Measurements from ENCODE around the gene CAPN13.

Gene CAPN13

GRCh38 chr2:30684516-30684915 is 122.7 kb downstream of the CAPN13 start:
- H3K27me3 ChIP-seq (replicated peaks; ENCODE audit: control insufficient read depth, insufficient read depth, low read length, poor library complexity, severe bottlenecking): no peaks in the 10 kb centered on the region
- no peaks in the 10 kb centered on the region for H3K4me1 ChIP-seq (ENCODE audit: control insufficient read depth, insufficient read depth, low read length, poor library complexity, severe bottlenecking)
- H3K4me3 ChIP-seq (ENCODE audit: insufficient read depth, low read depth, low read length, poor library complexity, severe bottlenecking): no peak overlapping the region
- H3K27ac ChIP-seq (ENCODE audit: insufficient read depth, low read length, poor library complexity, severe bottlenecking): no peak overlapping the region
- DNase-seq: no peak
- H3K9me3 ChIP-seq (ENCODE audit: control insufficient read depth, low read length): no peaks in the 10 kb centered on the region
- no peaks in the 10 kb centered on the region for H3K36me3 ChIP-seq (ENCODE audit: control insufficient read depth, insufficient read depth, low read length)

DNA sequence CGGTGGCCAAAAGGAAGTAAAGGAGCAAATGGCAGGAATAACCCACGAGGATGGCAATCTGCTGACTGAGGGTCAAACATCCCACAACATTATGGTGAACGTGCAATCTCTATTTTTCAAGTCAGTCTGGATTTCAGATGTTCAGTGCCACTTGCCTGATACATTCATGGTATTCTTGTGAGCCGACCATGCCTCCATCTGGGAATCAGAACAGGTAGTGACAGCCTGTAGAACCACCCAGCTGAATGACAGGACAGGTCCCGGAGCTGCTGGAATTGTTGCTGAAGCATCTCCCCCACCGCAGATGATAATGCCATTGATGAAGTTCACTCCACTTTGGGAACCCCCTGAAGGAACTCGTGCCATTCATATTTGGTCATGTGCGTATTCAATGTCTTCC is 123.2 kb downstream of the CAPN13 start:
- no peak overlapping the region for H3K27ac ChIP-seq (ENCODE audit: insufficient read depth, low read length, poor library complexity, severe bottlenecking)
- no peak overlapping the region for H3K4me3 ChIP-seq (ENCODE audit: insufficient read depth, low read depth, low read length, poor library complexity, severe bottlenecking)
- DNase-seq: no peak
- H3K4me1 ChIP-seq (ENCODE audit: control insufficient read depth, insufficient read depth, low read length, poor library complexity, severe bottlenecking): no peaks in the 10 kb centered on the region
- no peaks in the 10 kb centered on the region for H3K9me3 ChIP-seq (ENCODE audit: control insufficient read depth, low read length)
- no peaks in the 10 kb centered on the region for H3K36me3 ChIP-seq (ENCODE audit: control insufficient read depth, insufficient read depth, low read length)
- H3K27me3 ChIP-seq (replicated peaks; ENCODE audit: control insufficient read depth, insufficient read depth, low read length, poor library complexity, severe bottlenecking): no peaks in the 10 kb centered on the region

GRCh38 chr2:30683236-30683956 is 123.8 kb downstream of the CAPN13 start:
- Histone ChIP-seq H3K27me3 (replicated peaks; ENCODE audit: control insufficient read depth, insufficient read depth, low read length, poor library complexity, severe bottlenecking) (no peaks in the 10 kb centered on the region), H3K9me3 (ENCODE audit: control insufficient read depth, low read length) (no peaks in the 10 kb centered on the region), H3K4me1 (ENCODE audit: control insufficient read depth, insufficient read depth, low read length, poor library complexity, severe bottlenecking) (no peaks in the 10 kb centered on the region), H3K36me3 (ENCODE audit: control insufficient read depth, insufficient read depth, low read length) (no peaks in the 10 kb centered on the region), H3K27ac (ENCODE audit: insufficient read depth, low read length, poor library complexity, severe bottlenecking) (no peak overlapping the region), H3K4me3 (ENCODE audit: insufficient read depth, low read depth, low read length, poor library complexity, severe bottlenecking) (no peak overlapping the region)
- DNase-seq: no peak

DNA sequence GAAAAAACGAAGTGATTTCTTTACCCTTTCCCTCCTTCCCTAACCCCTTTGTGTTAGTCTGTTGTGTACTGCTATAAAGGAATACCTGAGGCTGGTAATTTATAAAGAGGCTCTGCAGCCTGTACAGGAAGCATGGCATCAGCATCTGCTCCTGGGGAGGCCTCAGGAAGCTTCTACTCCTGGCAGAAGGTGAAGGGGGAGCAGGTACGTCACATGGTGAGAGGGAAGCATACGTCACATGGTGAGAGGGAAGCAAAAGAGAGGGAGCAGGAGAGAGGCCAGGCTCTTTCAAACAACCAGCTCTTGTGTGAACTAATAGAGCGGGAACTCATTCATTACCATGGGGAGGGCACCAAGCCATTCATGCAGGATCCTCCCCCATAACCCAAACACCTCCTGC is 126.2 kb downstream of the CAPN13 start:
- Histone ChIP-seq H3K36me3 (ENCODE audit: control insufficient read depth, insufficient read depth, low read length) (no peaks in the 10 kb centered on the region), H3K9me3 (ENCODE audit: control insufficient read depth, low read length) (no peaks in the 10 kb centered on the region), H3K27me3 (replicated peaks; ENCODE audit: control insufficient read depth, insufficient read depth, low read length, poor library complexity, severe bottlenecking) (no peaks in the 10 kb centered on the region), H3K4me1 (ENCODE audit: control insufficient read depth, insufficient read depth, low read length, poor library complexity, severe bottlenecking) (no peaks in the 10 kb centered on the region), H3K4me3 (ENCODE audit: insufficient read depth, low read depth, low read length, poor library complexity, severe bottlenecking) (no peak overlapping the region), H3K27ac (ENCODE audit: insufficient read depth, low read length, poor library complexity, severe bottlenecking) (no peak overlapping the region)
- DNase-seq: no peak

DNA sequence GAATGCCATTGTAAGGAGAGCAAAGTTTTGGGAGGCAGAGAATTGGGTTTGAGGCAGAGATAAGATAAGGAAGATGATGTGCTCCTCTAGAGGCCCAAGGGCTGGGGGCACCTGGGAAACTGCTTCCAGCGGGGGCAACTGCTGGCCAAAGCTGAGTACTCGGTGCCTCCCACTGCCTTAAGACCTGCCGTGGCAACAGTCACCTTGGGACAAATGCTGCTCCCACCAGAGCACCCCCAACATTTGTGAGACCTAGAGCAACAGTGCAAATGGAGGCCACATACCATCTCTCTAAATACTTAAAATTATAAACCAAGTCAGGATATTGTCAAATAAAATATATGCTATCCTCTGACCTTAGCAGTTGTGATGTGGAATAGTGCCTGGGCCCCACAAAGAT is 127.1 kb downstream of the CAPN13 start:
- DNase-seq: no peak
- Histone ChIP-seq H3K36me3 (ENCODE audit: control insufficient read depth, insufficient read depth, low read length) (no peaks in the 10 kb centered on the region), H3K27me3 (replicated peaks; ENCODE audit: control insufficient read depth, insufficient read depth, low read length, poor library complexity, severe bottlenecking) (no peaks in the 10 kb centered on the region), H3K4me1 (ENCODE audit: control insufficient read depth, insufficient read depth, low read length, poor library complexity, severe bottlenecking) (no peaks in the 10 kb centered on the region), H3K27ac (ENCODE audit: insufficient read depth, low read length, poor library complexity, severe bottlenecking) (no peak overlapping the region), H3K4me3 (ENCODE audit: insufficient read depth, low read depth, low read length, poor library complexity, severe bottlenecking) (no peak overlapping the region), H3K9me3 (ENCODE audit: control insufficient read depth, low read length) (no peaks in the 10 kb centered on the region)

DNA sequence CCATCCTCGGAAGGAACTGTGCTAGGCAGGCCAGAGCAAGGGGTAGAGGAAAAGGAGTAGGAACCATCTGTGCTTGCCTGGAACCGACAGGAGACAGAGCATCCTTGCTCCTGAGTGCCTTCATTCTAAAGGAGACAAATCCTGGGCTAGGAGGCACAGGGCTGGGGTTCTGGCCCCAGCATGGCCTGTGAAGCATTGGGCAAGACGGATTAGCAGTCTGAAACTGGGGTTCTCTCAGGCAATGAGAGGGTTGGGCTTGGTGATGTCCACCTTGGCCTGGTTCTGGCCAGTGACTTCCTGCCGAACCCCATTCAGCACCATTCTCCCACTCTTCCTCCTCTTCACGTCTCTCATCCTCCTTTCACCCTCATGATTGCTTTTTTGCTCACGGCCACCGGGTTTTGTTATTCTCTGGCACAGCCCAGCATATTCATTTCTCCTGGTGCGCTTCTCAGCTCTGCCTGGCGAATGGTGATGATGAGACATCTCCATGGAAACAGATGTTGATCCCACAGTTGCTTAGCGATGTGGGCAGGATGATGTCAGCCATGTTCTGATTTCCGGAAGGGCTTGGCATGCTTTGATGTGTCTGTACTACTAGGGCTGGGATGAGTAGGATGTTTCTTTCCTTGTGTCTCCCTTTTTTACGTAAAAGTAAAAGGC is 127.7 kb downstream of the CAPN13 start:
- no peaks in the 10 kb centered on the region for H3K9me3 ChIP-seq (ENCODE audit: control insufficient read depth, low read length)
- no peak overlapping the region for H3K27ac ChIP-seq (ENCODE audit: insufficient read depth, low read length, poor library complexity, severe bottlenecking)
- no peak for DNase-seq
- H3K27me3 ChIP-seq (replicated peaks; ENCODE audit: control insufficient read depth, insufficient read depth, low read length, poor library complexity, severe bottlenecking): no peaks in the 10 kb centered on the region
- no peak overlapping the region for H3K4me3 ChIP-seq (ENCODE audit: insufficient read depth, low read depth, low read length, poor library complexity, severe bottlenecking)
- H3K36me3 ChIP-seq (ENCODE audit: control insufficient read depth, insufficient read depth, low read length): no peaks in the 10 kb centered on the region
- no peaks in the 10 kb centered on the region for H3K4me1 ChIP-seq (ENCODE audit: control insufficient read depth, insufficient read depth, low read length, poor library complexity, severe bottlenecking)

- H3K4me1 ChIP-seq (ENCODE audit: control insufficient read depth, insufficient read depth, low read length, poor library complexity, severe bottlenecking): no peaks in the 10 kb centered on the region
Observed at GRCh38 chr2:30678410-30679137, 128.7 kb downstream of the CAPN13 start.

DNA sequence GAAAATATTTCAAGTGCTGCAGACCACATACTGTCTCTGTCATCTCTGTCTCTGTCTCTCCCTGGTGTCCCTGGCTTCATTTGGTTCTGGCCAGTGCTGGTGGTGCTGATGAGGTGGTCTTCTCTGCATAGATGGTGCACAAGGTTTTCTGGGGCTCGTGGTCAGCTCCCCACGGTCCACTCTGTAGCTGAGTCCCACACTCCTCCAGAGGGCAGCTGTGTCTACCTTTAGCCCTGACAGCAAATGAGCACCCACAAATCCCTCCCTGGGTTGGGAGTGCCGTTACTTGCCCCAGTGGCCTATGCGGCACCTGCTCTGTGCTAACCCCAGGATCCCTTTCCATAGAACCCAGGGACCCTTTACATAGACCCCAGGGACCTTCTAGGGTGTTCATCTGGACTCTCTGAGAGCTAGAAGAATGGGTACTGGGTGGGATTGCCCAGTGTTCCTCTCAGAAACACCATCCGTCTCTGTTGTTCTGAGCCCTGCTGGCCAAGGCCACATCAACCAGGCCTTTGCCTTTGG is 129.3 kb downstream of the CAPN13 start:
- H3K9me3 ChIP-seq (ENCODE audit: control insufficient read depth, low read length): no peaks in the 10 kb centered on the region
- no peaks in the 10 kb centered on the region for H3K27me3 ChIP-seq (replicated peaks; ENCODE audit: control insufficient read depth, insufficient read depth, low read length, poor library complexity, severe bottlenecking)
- no peak overlapping the region for H3K27ac ChIP-seq (ENCODE audit: insufficient read depth, low read length, poor library complexity, severe bottlenecking)
- DNase-seq: no peak
- no peaks in the 10 kb centered on the region for H3K36me3 ChIP-seq (ENCODE audit: control insufficient read depth, insufficient read depth, low read length)
- H3K4me1 ChIP-seq (ENCODE audit: control insufficient read depth, insufficient read depth, low read length, poor library complexity, severe bottlenecking): no peaks in the 10 kb centered on the region
- H3K4me3 ChIP-seq (ENCODE audit: insufficient read depth, low read depth, low read length, poor library complexity, severe bottlenecking): no peak overlapping the region

More at GRCh38 chr2:30678410-30679137, 128.7 kb downstream of the CAPN13 start:
- H3K27ac ChIP-seq (ENCODE audit: insufficient read depth, low read length, poor library complexity, severe bottlenecking): no peak overlapping the region
- H3K9me3 ChIP-seq (ENCODE audit: control insufficient read depth, low read length): no peaks in the 10 kb centered on the region
- no peaks in the 10 kb centered on the region for H3K36me3 ChIP-seq (ENCODE audit: control insufficient read depth, insufficient read depth, low read length)
- H3K27me3 ChIP-seq (replicated peaks; ENCODE audit: control insufficient read depth, insufficient read depth, low read length, poor library complexity, severe bottlenecking): no peaks in the 10 kb centered on the region
- DNase-seq: no peak
- no peak overlapping the region for H3K4me3 ChIP-seq (ENCODE audit: insufficient read depth, low read depth, low read length, poor library complexity, severe bottlenecking)

DNA sequence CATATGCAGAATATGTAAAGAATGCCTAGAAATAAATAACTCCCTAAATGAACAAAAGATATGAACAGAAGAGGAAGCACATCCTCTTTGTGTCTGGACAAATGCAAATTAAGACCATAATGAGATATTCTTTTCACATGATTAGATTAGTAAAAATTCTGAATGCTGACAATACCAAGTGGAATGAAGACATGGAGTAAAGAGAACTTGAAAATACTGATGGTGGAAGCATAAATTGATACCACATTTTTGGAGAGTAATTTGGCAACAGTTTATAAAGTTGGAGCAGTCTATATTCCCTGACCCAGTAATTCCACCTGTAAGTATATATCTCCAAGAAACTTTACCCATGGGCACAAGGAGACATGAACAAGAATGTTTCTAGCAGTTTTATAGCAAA is 130.0 kb downstream of the CAPN13 start:
- Histone ChIP-seq H3K4me1 (ENCODE audit: control insufficient read depth, insufficient read depth, low read length, poor library complexity, severe bottlenecking) (no peaks in the 10 kb centered on the region), H3K4me3 (ENCODE audit: insufficient read depth, low read depth, low read length, poor library complexity, severe bottlenecking) (no peak overlapping the region), H3K27ac (ENCODE audit: insufficient read depth, low read length, poor library complexity, severe bottlenecking) (no peak overlapping the region), H3K36me3 (ENCODE audit: control insufficient read depth, insufficient read depth, low read length) (no peaks in the 10 kb centered on the region), H3K9me3 (ENCODE audit: control insufficient read depth, low read length) (no peaks in the 10 kb centered on the region), H3K27me3 (replicated peaks; ENCODE audit: control insufficient read depth, insufficient read depth, low read length, poor library complexity, severe bottlenecking) (no peaks in the 10 kb centered on the region)
- DNase-seq: no peak

GRCh38 chr2:30675758-30676157 is 131.5 kb downstream of the CAPN13 start:
- no peaks in the 10 kb centered on the region for H3K36me3 ChIP-seq (ENCODE audit: control insufficient read depth, insufficient read depth, low read length)
- no peak overlapping the region for H3K27ac ChIP-seq (ENCODE audit: insufficient read depth, low read length, poor library complexity, severe bottlenecking)
- no peaks in the 10 kb centered on the region for H3K9me3 ChIP-seq (ENCODE audit: control insufficient read depth, low read length)
- no peak overlapping the region for H3K4me3 ChIP-seq (ENCODE audit: insufficient read depth, low read depth, low read length, poor library complexity, severe bottlenecking)
- no peaks in the 10 kb centered on the region for H3K4me1 ChIP-seq (ENCODE audit: control insufficient read depth, insufficient read depth, low read length, poor library complexity, severe bottlenecking)
- H3K27me3 ChIP-seq (replicated peaks; ENCODE audit: control insufficient read depth, insufficient read depth, low read length, poor library complexity, severe bottlenecking): no peaks in the 10 kb centered on the region
- no peak for DNase-seq

All from effector memory CD4-positive, alpha-beta T cell (primary cell).